ENCODE measurements around the gene GTF2H1.
"Not testable (repeated sequence)": the region's sequence is repeated elsewhere in the genome, so short reads cannot be mapped to it uniquely, and the experiment has no call there.

Gene GTF2H1

GRCh38 chr11:18320617-18321016, 1.8 kb upstream of the GTF2H1 start:
- no peak for DNase-seq

GRCh38 chr11:18321578-18321968, 794 bp upstream of the GTF2H1 start:
- DNase-seq, result no peak

- no peak for DNase-seq
These were observed 627 bp downstream of the GTF2H1 start for GRCh38 chr11:18322818-18323570.

GRCh38 chr11:18323881-18324280, 1.5 kb downstream of the GTF2H1 start:
- DNase-seq, result not testable (repeated sequence)

- no peak for DNase-seq
These were observed 2.0 kb downstream of the GTF2H1 start for GRCh38 chr11:18324381-18324780.

- DNase-seq, result no peak
These were observed 7.0 kb downstream of the GTF2H1 start for GRCh38 chr11:18329196-18329870.

- no peak for DNase-seq
These were observed 8.6 kb downstream of the GTF2H1 start for GRCh38 chr11:18330921-18331320.

- DNase-seq, result no peak
These were observed 9.9 kb downstream of the GTF2H1 start for GRCh38 chr11:18332302-18332701.

- no peak for DNase-seq
These were observed 10.5 kb downstream of the GTF2H1 start for GRCh38 chr11:18332891-18333290.

GRCh38 chr11:18347471-18348125, 25.2 kb downstream of the GTF2H1 start:
- DNase-seq, result no peak

GRCh38 chr11:18352581-18352980, 30.2 kb downstream of the GTF2H1 start:
- DNase-seq, result no peak

- DNase-seq, result no peak
These were observed 36.3 kb downstream of the GTF2H1 start for GRCh38 chr11:18358646-18359045.

GRCh38 chr11:18361154-18361553, 38.8 kb downstream of the GTF2H1 start:
- no peak for DNase-seq

GRCh38 chr11:18364495-18365073, 42.2 kb downstream of the GTF2H1 start:
- no peak for DNase-seq

- no peak for DNase-seq
These were observed 43.4 kb downstream of the GTF2H1 start for GRCh38 chr11:18365741-18366140.

- no peak for DNase-seq
These were observed 43.9 kb downstream of the GTF2H1 start for GRCh38 chr11:18366286-18366685.

GRCh38 chr11:18367431-18367830, 45.1 kb downstream of the GTF2H1 start:
- DNase-seq, result no peak

- DNase-seq, result no peak
These were observed 45.9 kb downstream of the GTF2H1 start for GRCh38 chr11:18368221-18368620.

GRCh38 chr11:18369398-18369797, 47.0 kb downstream of the GTF2H1 start:
- no peak for DNase-seq

- no peak for DNase-seq
These were observed 48.9 kb downstream of the GTF2H1 start for GRCh38 chr11:18371279-18371678.

GRCh38 chr11:18372201-18372600, 49.8 kb downstream of the GTF2H1 start:
- no peak for DNase-seq

GRCh38 chr11:18374956-18375355, 52.6 kb downstream of the GTF2H1 start:
- DNase-seq, result no peak

GRCh38 chr11:18375941-18376340, 53.6 kb downstream of the GTF2H1 start:
- DNase-seq, result no peak

GRCh38 chr11:18379201-18379600, 56.8 kb downstream of the GTF2H1 start:
- no peak for DNase-seq
